SW 1271 (cell line): Measurements from ENCODE around the gene LONRF2.

ENCODE experiments used
- DNase-seq, 2 experiments: peaks; one replicate each; lab custom pipeline; 2025; lab: John Stamatoyannopoulos, UW

Gene LONRF2

GRCh38 chr2:100236166-100236565 is 86.1 kb downstream of the LONRF2 start:
- no peak for DNase-seq

DNA sequence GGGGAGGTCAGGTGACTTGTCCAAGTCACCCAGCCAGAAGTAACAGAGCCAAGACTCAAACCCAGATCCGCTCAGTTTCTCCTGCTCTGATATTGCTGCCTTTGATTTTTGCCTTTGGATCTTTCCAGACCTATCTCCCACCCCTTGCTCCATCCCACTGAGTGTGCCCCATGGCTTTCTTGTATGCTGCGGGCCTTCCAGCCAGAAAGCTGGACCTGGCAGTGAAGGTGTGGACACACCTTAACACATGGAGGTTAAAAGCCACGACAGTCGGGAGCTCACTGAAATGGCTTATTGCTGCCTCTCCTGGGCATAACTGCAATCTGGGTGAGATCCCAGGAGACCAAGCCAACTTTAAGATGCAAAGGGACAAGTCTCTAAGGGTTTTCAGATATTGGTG is 86.7 kb downstream of the LONRF2 start:
- no peak for DNase-seq

DNA sequence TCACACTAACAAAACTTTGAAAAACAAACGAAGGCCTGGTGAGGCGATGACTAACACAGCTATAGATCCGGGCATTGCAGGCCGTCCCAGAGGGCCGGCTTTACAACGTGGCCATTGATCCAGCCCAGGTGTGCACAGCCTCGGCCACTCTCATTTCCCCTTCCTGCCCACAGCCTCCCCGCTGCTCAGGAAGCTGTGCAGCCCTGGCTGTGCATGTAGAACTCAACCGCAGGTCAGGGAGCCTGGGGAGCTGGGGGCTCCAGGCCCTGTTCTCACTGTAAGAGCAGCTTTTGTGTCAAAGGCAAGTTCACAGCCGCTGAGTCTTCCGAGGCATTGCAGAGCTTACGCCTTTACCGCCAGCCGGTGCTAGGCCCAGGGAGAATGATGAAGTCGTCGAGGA is 87.2 kb downstream of the LONRF2 start:
- no peak for DNase-seq

DNA sequence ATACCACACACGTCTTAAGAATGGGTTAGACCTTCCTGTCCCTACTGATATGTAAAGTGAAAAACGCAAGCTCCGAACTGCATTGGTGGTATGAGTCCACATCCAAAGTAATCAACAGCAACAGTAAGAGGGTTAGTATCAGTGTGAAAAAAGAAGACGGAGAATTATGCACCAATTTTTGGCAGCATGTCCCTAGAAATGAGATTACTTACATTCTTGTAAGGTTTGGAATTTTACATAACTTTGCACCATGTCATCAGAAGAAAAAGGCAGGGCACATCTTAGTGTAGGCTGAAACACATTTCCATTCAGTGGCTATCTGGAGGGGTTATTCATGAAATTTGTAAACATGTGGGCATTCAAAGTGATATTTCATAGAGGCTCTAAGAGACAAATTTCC is 88.2 kb downstream of the LONRF2 start:
- DNase-seq: no peak

- DNase-seq: no peak
These were observed 89.2 kb downstream of the LONRF2 start for GRCh38 chr2:100233061-100233460.

GRCh38 chr2:100230754-100231153 is 91.5 kb downstream of the LONRF2 start:
- DNase-seq: no peak

DNA sequence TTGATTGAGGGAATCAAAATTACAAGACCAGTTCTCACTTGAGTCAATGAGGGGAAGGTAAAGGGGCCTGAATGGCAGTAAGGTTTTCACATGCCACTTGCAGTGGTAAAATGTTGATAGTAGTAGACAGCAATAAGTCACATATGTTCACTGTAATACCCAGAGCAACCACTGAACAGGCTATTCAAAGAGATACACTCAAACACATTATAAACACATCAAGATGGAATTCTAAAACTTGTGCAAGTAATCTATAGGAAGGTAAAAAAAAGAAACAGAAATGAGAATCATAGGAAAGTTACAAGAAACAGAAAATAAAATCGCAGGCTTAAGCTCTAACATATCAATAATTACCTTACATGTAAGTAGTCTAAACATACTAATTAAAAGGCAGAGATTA is 93.3 kb downstream of the LONRF2 start:
- DNase-seq: no peak

DNA sequence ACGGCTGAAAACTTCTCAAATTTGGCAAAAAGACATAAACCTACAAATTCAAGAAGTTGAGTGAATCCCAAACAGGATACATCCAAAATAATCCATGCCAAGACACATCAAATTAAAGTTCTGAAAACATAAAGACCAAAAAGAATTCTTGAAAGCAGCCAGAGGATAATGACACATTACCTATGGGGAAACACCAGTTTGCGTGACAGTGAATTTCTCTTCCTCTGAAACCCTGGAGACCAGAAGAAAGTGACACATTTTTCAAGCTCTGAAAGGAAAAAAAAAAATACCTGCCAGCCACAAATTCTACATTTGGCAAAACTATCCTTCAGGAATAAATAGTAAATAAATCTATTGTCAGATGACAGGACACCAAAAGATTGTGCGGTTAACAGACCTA is 93.9 kb downstream of the LONRF2 start:
- no peak for DNase-seq

DNA sequence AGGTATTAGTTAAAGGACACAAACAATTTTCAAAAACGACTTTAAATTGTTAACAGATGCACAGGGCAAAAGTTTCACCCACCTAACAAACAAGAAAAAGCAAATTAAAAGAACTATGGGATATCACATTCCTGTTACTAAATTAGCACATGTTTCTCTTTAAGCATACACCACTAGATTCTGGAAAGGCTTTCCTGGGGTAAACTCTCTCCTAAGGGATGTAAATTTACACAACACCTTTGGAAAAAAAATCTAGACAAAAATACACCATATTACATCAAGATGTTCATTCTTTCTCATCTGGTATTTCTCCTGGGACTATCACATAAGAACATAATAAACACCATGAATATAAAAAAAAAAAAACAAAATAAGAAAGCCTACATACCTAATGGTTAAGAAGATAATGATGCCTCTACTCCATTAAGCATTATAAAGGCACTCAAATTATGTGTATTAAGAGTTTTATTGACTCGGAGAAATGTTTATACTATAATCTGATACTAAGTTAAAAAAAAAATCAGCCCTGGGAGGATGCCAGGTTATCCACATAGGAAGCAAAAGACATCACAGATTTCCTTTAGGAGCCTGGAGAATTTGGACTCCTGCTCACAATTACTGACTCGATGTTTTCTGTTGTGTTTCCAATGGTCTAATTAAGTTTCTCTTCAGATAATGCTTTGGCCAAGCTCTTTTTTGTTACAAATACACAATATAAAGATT is 97.2 kb downstream of the LONRF2 start:
- no peak for DNase-seq

GRCh38 chr2:100223502-100223901 is 98.8 kb downstream of the LONRF2 start:
- DNase-seq: no peak
